HG03469 (cell line): ENCODE data around the gene GRIK4.
"Not testable (repeated sequence)": the region's sequence is repeated elsewhere in the genome, so short reads cannot be mapped to it uniquely, and the experiment has no call there.

Experiments used
- ATAC-seq: cut with Tn5 transposase; IDR thresholded peaks from one replicate; pipeline ENCODE4 v1.9.1; 2021; ENCODE audit warnings: mild to moderate bottlenecking, moderate library complexity, moderate number of reproducible peaks; ENCODE audit not compliant: unreplicated experiment

Gene GRIK4

DNA sequence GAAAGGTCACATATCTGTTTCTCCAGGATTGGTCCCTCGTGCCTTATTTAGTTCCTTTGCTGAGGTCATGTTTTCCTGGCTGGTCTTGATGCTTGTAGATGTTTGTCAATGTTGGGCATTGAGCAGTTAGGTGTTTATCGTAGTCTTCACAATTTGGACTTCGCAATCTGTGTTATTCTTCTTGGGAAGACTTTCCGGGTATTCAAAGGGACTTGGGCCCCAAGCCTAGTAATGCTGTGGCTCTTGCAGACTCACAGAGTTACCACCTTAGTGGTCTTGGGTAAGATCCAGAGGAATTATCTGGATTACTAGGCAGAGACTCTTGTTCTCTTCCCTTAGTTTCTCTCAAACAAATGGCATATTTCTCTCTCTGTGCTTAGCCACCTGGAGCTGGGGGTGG, 223.5 kb downstream of the GRIK4 start:
- ATAC-seq, result no peak

GRCh38 chr11:120738516-120739046, 227.0 kb downstream of the GRIK4 start:
- no peak for ATAC-seq

GRCh38 chr11:120739780-120740179, 228.2 kb downstream of the GRIK4 start:
- ATAC-seq, result no peak

DNA sequence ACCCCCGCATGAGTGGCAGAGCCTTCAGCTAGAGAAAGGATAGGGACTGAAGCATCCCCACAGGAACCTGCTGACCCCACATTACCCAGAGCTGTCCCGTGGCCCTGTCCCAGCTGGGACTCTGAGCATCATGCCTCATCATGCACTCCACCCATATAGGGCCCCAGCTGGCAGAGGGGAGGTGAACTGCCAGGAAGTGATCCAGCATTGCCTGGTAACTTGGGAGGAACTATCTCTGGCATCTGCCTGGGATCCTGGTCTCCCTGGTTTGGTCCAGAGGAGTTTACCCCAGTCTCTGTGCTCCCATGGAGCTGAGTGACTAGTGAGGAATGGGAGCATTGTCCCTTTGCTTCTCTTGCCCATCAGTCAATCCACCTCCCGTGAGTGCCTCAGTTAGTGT, 228.8 kb downstream of the GRIK4 start:
- no peak for ATAC-seq

- no peak for ATAC-seq
These were observed 232.8 kb downstream of the GRIK4 start for GRCh38 chr11:120744016-120744994.

DNA sequence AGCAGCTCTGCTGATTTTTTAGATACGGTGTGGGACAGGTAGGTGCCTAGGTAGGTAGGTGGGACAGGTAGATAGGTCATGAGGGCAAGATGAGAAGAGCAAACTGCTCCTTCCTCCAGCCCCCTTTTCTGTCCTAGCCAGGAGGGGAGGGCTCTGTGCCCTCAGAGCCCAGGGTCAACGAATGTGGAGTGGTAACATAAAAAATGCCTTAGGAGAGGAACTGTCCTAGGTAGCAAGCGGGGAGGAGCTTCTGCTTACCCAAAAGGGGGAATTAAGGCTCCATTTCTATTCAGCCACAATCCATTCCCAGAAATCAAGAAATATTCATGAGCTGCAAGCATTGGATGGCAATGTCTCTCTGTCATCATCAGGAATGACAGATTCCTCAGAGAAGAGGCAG, 234.8 kb downstream of the GRIK4 start:
- ATAC-seq, result no peak

DNA sequence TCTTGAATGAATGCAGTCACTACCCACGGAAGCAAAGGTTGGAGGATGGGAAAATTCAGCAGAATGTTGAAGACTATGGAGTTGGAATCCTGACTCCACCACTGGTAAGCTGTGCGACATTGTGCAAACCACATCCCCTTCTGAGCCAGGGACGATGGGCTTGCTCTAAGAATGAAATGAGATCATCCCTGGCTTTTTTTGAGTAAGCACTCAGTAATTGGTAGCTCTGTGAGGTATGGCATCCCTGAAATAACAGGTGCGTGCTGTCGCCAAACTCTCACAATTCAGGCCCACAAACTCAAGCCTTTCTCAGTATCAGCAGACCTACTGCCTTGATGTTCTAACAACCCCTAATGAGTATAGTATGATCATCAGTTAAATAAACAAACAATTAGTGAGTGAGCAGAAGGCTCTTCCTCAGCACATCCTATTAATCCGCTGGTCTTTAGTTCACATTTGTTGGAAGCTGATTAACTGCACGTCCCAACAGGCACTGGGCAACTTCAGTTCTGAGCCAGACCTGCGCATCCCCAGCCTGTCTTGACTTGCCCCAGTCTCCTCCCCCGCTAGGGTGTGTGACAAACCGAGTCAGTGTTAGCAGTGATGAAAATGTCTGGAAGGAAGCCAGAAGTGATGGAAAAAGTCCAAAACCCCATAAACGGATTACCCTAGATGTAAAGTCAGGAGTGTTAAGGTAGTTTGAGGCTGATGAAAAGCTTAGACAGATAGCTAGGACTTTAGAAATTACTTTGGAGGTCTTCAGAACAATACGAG, 235.5 kb downstream of the GRIK4 start:
- ATAC-seq, result no peak

DNA sequence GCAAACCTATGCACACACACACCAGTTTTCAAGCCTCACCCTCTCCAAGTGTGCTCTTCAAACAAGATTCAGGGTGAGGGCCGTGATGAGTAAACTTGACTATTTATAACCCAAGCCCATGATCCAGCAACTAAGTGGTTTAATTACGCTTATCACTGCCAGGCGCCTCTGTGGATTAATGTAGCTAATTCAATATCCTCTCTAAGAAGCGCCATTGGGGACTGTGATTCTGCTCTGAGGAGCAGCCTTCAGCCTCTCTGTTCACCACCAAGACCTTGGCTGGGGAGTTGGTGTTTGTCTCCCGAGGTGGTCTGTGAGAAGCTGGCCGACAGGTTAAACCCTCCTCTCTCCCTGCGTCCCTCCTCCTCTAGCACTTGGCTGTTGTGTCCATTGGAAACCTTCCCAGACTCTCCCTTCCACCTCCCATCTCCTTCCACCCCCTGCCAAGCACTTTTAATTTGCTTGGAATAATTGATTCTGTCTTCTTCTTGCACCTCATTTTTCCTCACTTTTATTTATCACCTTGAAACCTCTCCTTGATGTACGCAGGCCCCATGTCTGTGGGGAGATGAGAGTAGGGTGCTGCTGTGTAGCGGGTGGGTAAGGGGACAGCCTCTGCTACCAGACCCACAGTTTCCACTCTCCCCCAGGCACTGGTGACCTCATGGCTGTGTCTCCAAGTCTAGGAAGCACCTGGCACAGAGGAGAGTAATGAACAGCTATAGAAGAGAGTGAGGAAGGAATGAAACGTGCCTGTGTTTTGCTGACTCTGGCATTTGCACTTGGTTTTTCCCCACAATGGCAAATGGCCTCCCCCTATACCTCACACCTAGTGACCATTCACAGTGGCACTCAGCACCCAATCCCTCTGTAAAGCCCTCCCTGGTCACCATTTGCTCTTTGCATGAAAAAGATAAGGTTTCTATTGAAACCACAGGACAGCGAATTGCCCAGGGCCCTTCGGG, 236.6 kb downstream of the GRIK4 start:
- ATAC-seq, result no peak

- no peak for ATAC-seq
These were observed 237.8 kb downstream of the GRIK4 start for GRCh38 chr11:120749395-120749794.

DNA sequence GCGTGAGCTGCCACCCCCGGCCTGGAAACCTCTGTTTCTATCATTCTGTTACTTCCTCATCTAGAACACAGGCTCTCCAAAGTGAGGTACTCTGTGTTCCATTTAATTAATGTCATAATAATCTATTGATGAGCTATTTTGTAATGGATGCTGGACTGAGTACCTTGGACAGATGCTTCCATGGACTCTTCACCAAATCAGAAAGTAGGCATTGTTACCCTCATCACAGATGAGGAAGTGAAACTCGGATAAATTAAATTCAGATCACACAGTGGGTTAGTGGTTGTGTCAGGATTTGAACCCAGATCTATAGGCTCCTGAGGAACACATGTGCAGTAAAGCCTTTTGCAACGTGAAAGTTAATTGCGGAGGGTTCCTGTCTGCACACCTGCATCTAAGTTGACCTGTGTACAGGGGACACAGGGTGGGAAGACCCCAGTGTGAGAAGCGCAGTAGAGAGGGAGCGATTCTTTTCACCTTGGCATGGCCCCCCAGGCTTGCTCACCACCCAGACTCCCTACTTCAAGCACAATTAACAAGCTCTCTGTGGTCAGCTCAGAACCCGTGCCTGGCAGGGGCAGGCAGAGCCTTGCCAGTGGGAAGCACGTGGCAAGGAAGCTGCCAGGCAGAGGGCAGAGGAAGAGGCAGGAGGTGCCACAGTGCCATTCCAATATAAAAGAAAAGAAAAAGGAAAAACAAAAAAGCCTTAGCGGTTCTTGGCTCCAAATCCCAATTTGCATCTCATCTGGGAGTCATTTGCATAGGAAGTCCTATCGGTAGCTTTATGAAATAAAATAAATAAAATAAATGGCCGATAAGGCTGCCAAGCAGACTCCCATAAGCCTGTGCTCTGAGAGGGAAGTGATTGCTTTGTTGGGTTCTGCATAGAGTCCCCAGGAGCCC, 239.3 kb downstream of the GRIK4 start:
- ATAC-seq, result no peak

DNA sequence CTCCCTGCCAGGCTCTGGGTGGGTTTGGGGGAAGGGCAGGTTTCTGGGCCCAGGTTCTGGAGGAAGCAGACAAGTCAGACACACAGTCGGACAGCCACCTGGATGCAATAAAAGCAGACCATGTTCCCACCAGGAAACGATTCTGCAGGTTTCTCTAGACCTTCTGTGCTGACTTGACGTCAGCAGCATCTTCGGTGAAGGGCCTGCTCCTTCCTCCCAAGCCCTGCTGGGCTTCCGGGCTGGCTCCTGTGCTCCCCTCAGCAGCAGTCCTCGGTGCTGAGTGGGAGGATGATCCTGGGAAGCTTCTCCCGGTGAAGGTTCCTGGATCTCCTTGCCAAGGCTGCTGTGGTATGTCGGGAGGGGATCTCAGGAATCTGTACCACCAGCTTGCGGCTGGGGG, 240.0 kb downstream of the GRIK4 start:
- no peak for ATAC-seq

GRCh38 chr11:120752668-120753067, 241.1 kb downstream of the GRIK4 start:
- no peak for ATAC-seq

GRCh38 chr11:120756931-120757330, 245.4 kb downstream of the GRIK4 start:
- no peak for ATAC-seq

DNA sequence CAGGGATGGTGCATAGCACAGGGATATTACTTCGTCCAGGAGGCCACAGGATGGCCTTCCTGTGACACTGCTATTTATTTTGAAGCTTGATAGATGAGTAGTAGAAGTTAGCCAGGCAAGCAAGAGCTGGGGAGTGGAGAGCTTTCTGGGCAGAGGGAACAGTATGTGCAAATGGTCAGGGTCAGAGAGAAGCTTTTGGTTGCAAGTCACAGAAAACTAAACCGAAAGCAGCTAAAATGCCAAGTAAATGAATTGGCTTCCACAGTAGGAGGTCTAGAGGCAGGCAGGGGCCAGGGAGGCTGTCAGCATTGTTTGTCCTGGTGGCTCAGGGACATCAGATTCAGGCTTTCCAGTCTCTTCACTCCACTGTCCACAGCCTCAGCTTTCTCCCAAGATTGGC, 247.5 kb downstream of the GRIK4 start:
- ATAC-seq, result no peak

GRCh38 chr11:120765710-120766109, 254.2 kb downstream of the GRIK4 start:
- ATAC-seq, result not testable (repeated sequence)

DNA sequence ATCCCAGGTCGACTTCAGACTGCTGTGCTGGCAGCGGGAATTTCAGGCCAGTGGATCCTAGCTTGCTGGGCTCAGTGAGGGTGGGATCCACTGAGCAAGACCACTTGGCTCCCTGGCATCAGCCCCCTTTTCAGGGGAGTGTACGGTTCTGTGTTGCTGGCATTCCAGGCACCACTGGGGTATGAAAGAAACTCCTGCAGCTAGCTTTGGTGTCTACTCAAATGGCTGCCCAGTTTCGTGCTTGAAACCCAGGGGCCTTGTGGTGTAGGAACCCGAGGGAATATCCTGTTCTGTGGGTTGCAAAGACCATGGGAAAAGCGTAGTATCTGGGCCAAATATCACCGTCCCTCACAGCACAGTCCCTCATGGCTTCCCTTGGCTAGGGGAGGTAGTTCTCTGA, 254.8 kb downstream of the GRIK4 start:
- no peak for ATAC-seq

- ATAC-seq, result no peak
These were observed 257.4 kb downstream of the GRIK4 start for GRCh38 chr11:120768949-120769348.

DNA sequence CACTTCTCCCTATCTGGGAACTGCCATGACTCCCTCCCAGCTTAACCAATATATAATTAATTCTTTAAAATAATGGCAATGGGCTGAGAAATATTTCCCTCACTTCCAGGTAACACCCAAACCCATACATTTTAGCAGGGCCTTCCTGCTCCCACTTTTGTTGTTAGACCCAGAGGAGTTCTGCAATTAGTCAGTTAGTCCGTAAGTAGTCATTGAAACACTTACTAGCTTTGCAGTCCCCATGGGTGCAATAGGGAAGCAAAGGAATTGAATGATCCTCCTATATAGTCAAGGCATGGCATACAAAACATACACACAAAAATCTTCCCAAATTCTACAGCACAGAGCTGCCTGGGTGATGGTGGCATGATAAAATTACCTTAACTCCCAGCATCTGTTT, 258.4 kb downstream of the GRIK4 start:
- ATAC-seq, result no peak

- no peak for ATAC-seq
These were observed 260.1 kb downstream of the GRIK4 start for GRCh38 chr11:120771551-120772060.
